Progenitor cell of endocrine pancreas (in vitro differentiated cells): Measurements from ENCODE around the gene CA7. TPM values are rescaled to one million over a fixed set of nuclear protein-coding genes. Genes with fewer than 3 reads are reported as not detected.

Source experiments
- DNase-seq: peaks from one replicate; pipeline ENCODE4 v3.0.0; 2021; ENCODE audit warnings: low spot score; ENCODE audit not compliant: unreplicated experiment
- H3K27ac Mint-ChIP-seq: 2 replicates; pipeline ENCODE4 v1.8.0; 2021; ENCODE audit warnings: mild to moderate bottlenecking, moderate library complexity, mixed read lengths
- H3K27me3 Mint-ChIP-seq: 2 replicates; pipeline ENCODE4 v1.8.0; 2021; ENCODE audit warnings: mixed read lengths
- H3K36me3 Mint-ChIP-seq: 2 replicates; pipeline ENCODE4 v1.8.0; 2022; ENCODE audit warnings: mixed read lengths; ENCODE audit not compliant: insufficient read depth
- H3K4me1 Mint-ChIP-seq: 2 replicates; pipeline ENCODE4 v1.8.0; 2021; ENCODE audit warnings: low read depth, mixed read lengths
- H3K4me3 Mint-ChIP-seq: 2 replicates; pipeline ENCODE4 v1.8.0; 2021; ENCODE audit warnings: low read depth, mild to moderate bottlenecking, moderate library complexity, mixed read lengths
- H3K9me3 Mint-ChIP-seq: 2 replicates; pipeline ENCODE4 v1.8.0; 2021; ENCODE audit warnings: low read depth, mixed read lengths
- total RNA-seq: library from RNA; stranded (reverse); gene quantifications from 2 replicates; pipeline ENCODE4 v1.2.1, GENCODE V29; 2021
- TF ChIP-seq, protein P1 (sequence below): fragments of 200-600 bp; sonication (generic); IDR thresholded peaks from one replicate; pipeline ENCODE4 v1.5.0; 2021; ENCODE audit warnings: antibody characterized with exemption, mild to moderate bottlenecking; ENCODE audit not compliant: unreplicated experiment

Gene CA7
- total RNA-seq, 1 donor from 2014 or later, result not detected

DNA sequence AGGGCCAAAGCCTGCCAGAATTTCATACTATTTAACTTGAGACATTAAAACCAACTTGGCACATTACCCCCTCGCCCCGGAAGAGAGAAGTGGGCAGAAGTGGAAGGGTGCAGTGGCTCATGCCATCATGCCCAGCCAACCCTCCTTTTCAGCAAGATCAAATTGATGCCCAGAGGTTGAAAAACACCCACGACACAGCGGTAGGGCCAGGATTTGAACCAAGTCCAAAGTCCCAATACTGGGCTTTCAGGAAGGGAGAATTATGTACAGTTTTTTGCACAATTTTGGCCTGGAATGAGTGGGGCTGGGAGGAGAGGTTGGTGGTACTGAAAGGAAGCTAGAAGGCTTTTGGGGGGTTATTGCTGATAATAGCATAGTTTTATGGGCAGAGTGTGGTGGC lies 47.1 kb downstream of the CA7 start:
- Mint-ChIP-seq H3K27ac (no peak overlapping the region), H3K9me3 (no peaks in the 10 kb centered on the region), H3K4me1 (no peaks in the 10 kb centered on the region), H3K4me3 (no peak overlapping the region), H3K36me3 (peaks cover 1% of the 10 kb centered on the region), H3K27me3 (no peaks in the 10 kb centered on the region)
- TF ChIP-seq, protein P1, sequence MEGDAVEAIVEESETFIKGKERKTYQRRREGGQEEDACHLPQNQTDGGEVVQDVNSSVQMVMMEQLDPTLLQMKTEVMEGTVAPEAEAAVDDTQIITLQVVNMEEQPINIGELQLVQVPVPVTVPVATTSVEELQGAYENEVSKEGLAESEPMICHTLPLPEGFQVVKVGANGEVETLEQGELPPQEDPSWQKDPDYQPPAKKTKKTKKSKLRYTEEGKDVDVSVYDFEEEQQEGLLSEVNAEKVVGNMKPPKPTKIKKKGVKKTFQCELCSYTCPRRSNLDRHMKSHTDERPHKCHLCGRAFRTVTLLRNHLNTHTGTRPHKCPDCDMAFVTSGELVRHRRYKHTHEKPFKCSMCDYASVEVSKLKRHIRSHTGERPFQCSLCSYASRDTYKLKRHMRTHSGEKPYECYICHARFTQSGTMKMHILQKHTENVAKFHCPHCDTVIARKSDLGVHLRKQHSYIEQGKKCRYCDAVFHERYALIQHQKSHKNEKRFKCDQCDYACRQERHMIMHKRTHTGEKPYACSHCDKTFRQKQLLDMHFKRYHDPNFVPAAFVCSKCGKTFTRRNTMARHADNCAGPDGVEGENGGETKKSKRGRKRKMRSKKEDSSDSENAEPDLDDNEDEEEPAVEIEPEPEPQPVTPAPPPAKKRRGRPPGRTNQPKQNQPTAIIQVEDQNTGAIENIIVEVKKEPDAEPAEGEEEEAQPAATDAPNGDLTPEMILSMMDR, result no peak
- no peak for DNase-seq

DNA sequence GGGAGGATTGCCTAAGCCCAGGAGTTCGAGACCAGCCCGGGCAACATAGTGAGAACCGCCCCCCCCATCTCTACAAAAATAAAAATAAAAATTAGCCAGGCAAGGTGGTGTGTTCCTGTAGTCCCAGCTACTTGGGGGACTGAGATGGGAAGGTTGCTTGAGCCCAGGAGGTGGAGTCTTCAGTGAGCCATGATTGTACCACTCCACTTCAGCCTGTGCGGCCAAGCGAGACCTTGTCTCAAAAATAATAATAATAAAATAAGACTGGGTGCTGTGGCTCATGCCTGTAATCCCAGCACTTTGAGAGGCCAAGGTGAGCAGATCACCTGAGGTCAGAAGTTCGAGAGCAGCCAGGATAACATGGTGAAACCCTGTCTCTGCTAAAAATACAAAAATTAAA lies 47.6 kb downstream of the CA7 start:
- Mint-ChIP-seq H3K9me3 (no peaks in the 10 kb centered on the region), H3K36me3 (peaks cover 1% of the 10 kb centered on the region), H3K27me3 (no peaks in the 10 kb centered on the region), H3K4me3 (no peak overlapping the region), H3K27ac (no peak overlapping the region), H3K4me1 (peaks cover 2% of the 10 kb centered on the region)
- no peak for DNase-seq
- TF ChIP-seq, protein P1, result no peak

DNA sequence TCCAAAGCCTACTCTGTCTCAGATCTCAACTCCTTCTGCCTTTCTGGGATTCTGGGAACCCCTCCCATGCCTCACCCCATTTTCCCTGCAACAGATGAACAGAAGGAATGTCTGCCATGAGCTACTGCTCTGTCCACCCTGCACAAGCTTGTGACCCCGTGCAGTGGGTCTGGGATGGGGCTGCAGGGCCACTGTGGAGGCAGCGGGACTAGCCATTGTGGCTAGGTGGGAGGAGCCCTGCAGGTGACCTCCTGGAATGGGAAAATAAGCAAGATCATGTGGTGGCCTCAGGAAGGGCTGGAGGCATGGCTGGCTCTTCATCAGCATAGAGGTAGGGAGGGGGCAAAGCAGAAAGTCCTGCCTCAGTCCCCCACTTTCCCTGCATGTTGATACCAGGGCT lies 49.8 kb downstream of the CA7 start:
- Mint-ChIP-seq H3K4me3 (no peak overlapping the region), H3K4me1 (peaks cover 4% of the 10 kb centered on the region), H3K36me3 (peaks cover 1% of the 10 kb centered on the region), H3K27me3 (no peaks in the 10 kb centered on the region), H3K9me3 (no peaks in the 10 kb centered on the region), H3K27ac (no peak overlapping the region)
- TF ChIP-seq, protein P1, result no peak
- DNase-seq, result no peak

DNA sequence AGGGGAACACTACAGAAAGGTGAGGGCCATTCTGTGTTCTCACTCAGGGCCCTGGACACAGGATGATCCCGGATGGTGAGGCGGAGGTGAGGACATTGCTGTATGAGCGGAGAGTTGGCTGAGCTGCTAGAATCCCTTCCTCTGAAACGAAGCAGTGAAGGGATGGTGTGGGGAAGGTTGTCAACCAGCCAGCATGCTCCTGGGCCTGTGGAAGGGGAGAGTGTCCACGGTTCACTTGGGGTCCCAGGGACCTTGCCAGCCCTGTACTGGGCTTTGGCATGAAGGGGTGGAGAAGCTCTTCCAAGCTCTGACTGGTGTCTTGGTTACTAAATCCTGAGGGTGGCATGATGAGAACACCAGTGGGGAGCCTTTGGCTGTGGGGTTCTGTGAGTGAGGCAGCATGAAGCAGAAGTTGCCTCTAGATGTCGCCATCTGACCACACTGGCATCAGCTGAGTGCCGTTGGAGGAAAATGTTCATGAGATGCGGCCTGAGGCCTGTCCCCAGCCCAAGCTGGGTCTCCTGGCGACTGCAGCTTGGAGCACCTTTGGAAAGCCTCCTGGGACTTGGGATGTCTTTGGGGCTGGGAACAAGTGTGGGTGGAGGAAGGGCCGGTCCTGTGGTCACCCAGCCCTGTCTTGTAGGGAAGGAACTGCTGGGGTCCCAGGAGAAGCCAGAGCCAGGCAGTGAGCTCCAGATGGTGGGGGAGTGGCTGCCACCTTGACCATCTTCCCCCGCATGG lies 50.9 kb downstream of the CA7 start:
- H3K36me3 Mint-ChIP-seq, result peaks cover 1% of the 10 kb centered on the region
- TF ChIP-seq, protein P1, result peak; percentile 79
- H3K27ac Mint-ChIP-seq, result no peak overlapping the region
- H3K4me3 Mint-ChIP-seq, result no peak overlapping the region
- H3K27me3 Mint-ChIP-seq, result no peaks in the 10 kb centered on the region
- H3K4me1 Mint-ChIP-seq, result peaks cover 11% of the 10 kb centered on the region
- no peaks in the 10 kb centered on the region for H3K9me3 Mint-ChIP-seq
- peak; percentile 45 for DNase-seq

DNA sequence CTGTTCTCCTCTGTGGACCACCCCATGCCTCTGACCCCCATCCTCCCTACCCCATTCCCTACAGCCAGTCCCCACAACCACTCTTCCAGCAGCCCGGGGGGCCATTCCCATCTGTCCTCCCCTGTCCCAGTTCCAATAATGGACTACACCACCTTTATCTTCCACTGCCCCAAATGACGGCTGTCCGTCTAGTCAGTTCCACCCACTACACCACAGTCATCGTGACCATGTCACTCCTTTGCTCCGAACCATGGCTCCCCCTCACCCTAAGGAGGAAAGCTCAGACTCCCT lies 51.4 kb downstream of the CA7 start:
- Mint-ChIP-seq H3K27me3 (no peaks in the 10 kb centered on the region), H3K9me3 (no peaks in the 10 kb centered on the region), H3K4me1 (peaks cover 13% of the 10 kb centered on the region), H3K27ac (no peak overlapping the region), H3K36me3 (peaks cover 1% of the 10 kb centered on the region), H3K4me3 (no peak overlapping the region)
- TF ChIP-seq, protein P1, result no peak
- DNase-seq, result no peak
